Measurements from ENCODE around the gene RFPL4A. TPM values are rescaled to one million over a fixed set of nuclear protein-coding genes. Genes with fewer than 3 reads are reported as not detected.

The RFPL4A gene
- total RNA-seq, 4 donors from 2014 or later: not detected

DNA sequence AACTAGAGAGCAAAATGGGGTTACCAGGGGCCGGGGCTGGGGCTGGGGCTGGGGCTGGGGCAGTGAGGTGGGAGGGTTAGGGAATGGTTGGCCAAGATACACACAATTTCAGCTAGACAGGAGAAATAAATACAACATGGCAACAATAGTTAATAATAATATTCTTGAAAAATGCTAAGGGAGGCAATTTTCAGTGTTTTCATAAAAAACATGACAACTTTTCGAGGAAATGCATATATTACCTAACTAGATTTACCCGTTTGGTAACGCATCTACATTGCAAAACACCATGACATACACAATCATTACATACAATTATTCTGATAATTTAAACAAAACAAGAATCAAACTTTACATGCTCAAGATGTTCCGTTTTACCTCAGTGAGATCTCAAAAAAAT lies 22.2 kb downstream of the RFPL4A start:
- Histone ChIP-seq H3K27ac (no peak overlapping the region), H3K27me3 (peaks cover 5% of the 10 kb centered on the region), H3K4me3 (no peak overlapping the region), H3K36me3 (no peaks in the 10 kb centered on the region), H3K4me1 (no peaks in the 10 kb centered on the region), H3K9me3 (no peaks in the 10 kb centered on the region)
- 79% methylated on average over 5 of the region's 5 CpGs for WGBS
- TF ChIP-seq POLR2AphosphoS5 (IDR thresholded peaks at IDR 0.05) (no peak), POLR2A (IDR thresholded peaks at IDR 0.05) (no peak), EP300 (IDR thresholded peaks at IDR 0.05) (no peak)
- TF ChIP-seq, protein P1, sequence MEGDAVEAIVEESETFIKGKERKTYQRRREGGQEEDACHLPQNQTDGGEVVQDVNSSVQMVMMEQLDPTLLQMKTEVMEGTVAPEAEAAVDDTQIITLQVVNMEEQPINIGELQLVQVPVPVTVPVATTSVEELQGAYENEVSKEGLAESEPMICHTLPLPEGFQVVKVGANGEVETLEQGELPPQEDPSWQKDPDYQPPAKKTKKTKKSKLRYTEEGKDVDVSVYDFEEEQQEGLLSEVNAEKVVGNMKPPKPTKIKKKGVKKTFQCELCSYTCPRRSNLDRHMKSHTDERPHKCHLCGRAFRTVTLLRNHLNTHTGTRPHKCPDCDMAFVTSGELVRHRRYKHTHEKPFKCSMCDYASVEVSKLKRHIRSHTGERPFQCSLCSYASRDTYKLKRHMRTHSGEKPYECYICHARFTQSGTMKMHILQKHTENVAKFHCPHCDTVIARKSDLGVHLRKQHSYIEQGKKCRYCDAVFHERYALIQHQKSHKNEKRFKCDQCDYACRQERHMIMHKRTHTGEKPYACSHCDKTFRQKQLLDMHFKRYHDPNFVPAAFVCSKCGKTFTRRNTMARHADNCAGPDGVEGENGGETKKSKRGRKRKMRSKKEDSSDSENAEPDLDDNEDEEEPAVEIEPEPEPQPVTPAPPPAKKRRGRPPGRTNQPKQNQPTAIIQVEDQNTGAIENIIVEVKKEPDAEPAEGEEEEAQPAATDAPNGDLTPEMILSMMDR (IDR thresholded peaks at IDR 0.05): no peak
- DNase-seq (ENCODE audit: low spot score in 2 of 2): no peak

DNA sequence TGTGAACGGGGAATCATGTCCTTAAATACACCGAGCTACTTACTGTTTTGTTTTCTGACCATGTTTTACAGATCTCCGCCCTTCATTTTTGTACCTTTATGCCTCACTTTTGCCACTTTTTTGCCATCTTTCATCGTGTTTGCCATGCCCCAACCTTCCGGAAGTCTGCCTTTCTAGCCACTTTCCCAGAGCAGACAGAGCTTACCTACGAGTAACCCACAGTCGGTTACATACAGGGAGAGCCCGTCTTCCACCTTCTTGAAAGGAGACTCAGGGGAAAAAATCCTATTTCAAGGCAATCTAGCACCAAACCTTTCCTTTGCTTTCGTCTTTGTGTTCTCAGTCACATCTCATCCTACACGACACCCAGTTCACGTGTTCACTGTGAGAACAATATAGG lies 36.1 kb downstream of the RFPL4A start:
- DNase-seq (ENCODE audit: low spot score in 2 of 2): no peak

DNA sequence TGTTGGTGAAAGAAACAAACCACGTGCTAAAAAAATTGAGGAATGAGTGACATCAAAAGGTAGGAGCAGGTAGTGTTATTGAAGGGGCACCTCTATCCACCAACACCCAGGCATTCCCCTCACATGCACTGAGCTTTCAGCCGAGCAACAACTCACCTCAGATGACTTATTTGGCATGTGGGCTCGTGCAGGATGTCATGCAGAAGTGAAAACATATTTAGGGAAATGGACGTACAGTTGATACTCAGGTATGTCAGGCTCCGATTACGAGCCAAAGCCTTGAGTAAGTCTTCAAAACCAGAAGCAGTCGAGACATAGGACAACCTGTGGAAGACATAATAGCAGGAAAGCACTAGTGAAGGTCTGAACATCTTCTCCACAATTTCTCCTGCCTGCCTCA lies 42.5 kb downstream of the RFPL4A start:
- Histone ChIP-seq H3K27me3 (no peaks in the 10 kb centered on the region), H3K27ac (no peak overlapping the region), H3K36me3 (no peaks in the 10 kb centered on the region), H3K4me3 (no peak overlapping the region), H3K4me1 (no peaks in the 10 kb centered on the region), H3K9me3 (no peaks in the 10 kb centered on the region)
- no peak for TF ChIP-seq POLR2AphosphoS5 (IDR thresholded peaks at IDR 0.05)
- TF ChIP-seq EP300 (IDR thresholded peaks at IDR 0.05): no peak
- DNase-seq (ENCODE audit: low spot score in 2 of 2): no peak
- WGBS: 66% methylated on average over 7 of the region's 7 CpGs

More for the DNA sequence above, 36.1 kb downstream of the RFPL4A start:
- Histone ChIP-seq H3K27ac (no peak overlapping the region), H3K9me3 (no peaks in the 10 kb centered on the region), H3K36me3 (no peaks in the 10 kb centered on the region), H3K4me1 (no peaks in the 10 kb centered on the region), H3K27me3 (no peaks in the 10 kb centered on the region), H3K4me3 (no peak overlapping the region)
- WGBS: 91% methylated on average over 11 of the region's 11 CpGs
- TF ChIP-seq POLR2A (IDR thresholded peaks at IDR 0.05) (no peak), POLR2AphosphoS5 (IDR thresholded peaks at IDR 0.05) (no peak), EP300 (IDR thresholded peaks at IDR 0.05) (no peak)
- TF ChIP-seq, protein P1 (IDR thresholded peaks at IDR 0.05): no peak

DNA sequence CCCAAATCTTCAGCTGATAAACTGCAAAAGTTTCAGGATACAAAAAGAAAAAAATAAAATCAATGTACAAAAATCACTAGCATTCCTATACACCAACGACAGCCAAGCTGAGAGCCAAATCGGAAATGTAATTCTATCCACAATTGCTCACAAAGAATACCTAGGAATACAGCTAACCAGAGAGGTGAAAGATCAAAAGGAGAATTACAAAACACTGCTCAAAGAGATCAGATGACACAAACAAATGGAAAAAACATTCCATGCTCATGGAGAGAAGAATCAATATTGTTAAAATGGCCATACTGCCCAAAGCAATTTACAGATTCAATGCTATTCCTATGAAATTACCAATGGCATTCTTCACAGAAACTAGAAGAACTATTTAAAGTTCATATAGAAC lies 43.4 kb downstream of the RFPL4A start:
- Histone ChIP-seq H3K4me3 (no peak overlapping the region), H3K4me1 (no peaks in the 10 kb centered on the region), H3K27me3 (no peaks in the 10 kb centered on the region), H3K36me3 (no peaks in the 10 kb centered on the region), H3K9me3 (no peaks in the 10 kb centered on the region), H3K27ac (no peak overlapping the region)
- WGBS: 91% methylated on average over 2 of the region's 2 CpGs
- no peak for DNase-seq (ENCODE audit: low spot score in 2 of 2)
- no peak for TF ChIP-seq POLR2AphosphoS5 (IDR thresholded peaks at IDR 0.05)
- TF ChIP-seq POLR2A (IDR thresholded peaks at IDR 0.05): no peak
- TF ChIP-seq EP300 (IDR thresholded peaks at IDR 0.05): no peak
- TF ChIP-seq, protein P1 (IDR thresholded peaks at IDR 0.05): no peak

DNA sequence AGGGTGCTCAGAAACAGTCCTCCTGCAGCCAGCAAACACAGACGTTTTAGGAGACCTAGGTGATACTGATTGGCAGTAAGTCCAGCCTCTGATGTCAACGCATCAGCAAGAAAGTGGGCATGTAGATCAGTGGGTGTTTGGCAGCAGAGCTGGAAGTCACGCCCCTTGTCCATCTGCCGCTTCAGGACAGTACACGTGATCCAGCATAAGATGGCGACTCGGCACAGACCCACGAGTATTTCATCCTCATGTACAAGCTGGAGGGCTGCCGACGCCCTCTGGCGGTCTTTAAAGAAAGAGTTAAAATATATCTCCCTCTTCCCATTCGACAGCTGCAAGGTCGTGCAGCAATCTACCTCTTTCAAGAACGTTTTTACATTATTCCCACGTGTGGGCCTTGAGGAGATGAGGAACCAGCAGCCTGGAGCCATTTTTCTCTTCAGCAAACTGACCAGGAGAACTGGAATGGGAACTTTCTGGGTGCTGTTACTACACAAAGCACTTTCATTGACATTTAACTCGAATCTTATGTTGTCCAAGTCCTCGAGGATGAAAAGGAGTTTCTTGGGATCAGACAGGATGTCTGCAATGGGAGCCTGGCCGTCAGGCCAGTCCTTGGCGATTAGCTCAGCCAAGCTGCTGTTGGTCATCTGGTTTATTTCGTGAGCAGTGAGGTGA lies 50.6 kb downstream of the RFPL4A start:
- no peaks in the 10 kb centered on the region for H3K36me3 ChIP-seq
- WGBS: 36% methylated on average over 17 of the region's 20 CpGs
- no peaks in the 10 kb centered on the region for H3K27me3 ChIP-seq
- TF ChIP-seq EP300 (IDR thresholded peaks at IDR 0.05): no peak
- TF ChIP-seq, protein P1 (IDR thresholded peaks at IDR 0.05): no peak
- no peak for TF ChIP-seq POLR2AphosphoS5 (IDR thresholded peaks at IDR 0.05)
- no peak for TF ChIP-seq POLR2A (IDR thresholded peaks at IDR 0.05)
- no peak for DNase-seq (ENCODE audit: low spot score in 2 of 2)
- no peak overlapping the region for H3K27ac ChIP-seq
- H3K4me3 ChIP-seq: no peak overlapping the region
- no peaks in the 10 kb centered on the region for H3K9me3 ChIP-seq
- H3K4me1 ChIP-seq: no peaks in the 10 kb centered on the region

DNA sequence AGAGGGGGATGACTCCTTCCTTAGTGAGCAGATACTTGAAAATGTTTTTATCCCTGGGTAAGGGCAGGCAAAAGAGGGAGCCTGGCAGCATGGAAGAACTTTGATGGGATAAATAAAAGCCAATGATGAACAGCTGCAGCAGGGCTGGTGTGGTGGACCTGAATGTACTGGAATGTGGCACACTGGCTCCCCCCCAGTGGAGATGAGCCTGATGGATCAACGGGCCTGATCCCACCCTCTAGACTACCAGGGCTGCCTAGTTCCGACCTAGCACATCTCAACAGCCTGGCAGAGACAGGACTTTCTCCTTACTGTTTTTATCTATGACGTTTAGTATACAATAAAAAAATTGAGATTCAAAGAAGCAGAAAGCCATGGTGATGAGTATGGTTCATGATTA lies 52.4 kb downstream of the RFPL4A start:
- no peaks in the 10 kb centered on the region for H3K9me3 ChIP-seq
- H3K27me3 ChIP-seq: no peaks in the 10 kb centered on the region
- TF ChIP-seq, protein P1 (IDR thresholded peaks at IDR 0.05): no peak
- TF ChIP-seq POLR2A (IDR thresholded peaks at IDR 0.05) (no peak), POLR2AphosphoS5 (IDR thresholded peaks at IDR 0.05) (no peak), EP300 (IDR thresholded peaks at IDR 0.05) (no peak)

More for the DNA sequence above, 52.4 kb downstream of the RFPL4A start:
- no peak overlapping the region for H3K27ac ChIP-seq
- no peak for DNase-seq (ENCODE audit: low spot score in 2 of 2)
- H3K4me3 ChIP-seq: no peak overlapping the region
- H3K4me1 ChIP-seq: no peaks in the 10 kb centered on the region
- H3K36me3 ChIP-seq: no peaks in the 10 kb centered on the region
- WGBS: 68% methylated on average over 3 of the region's 3 CpGs

All from suprapubic skin (tissue), 4 donors.